Body of pancreas (tissue), 4 donors: ENCODE data around the gene SLAMF9.

Experiments used
- POLR2A ChIP-seq, 3 donors: fragments of 450-650 bp; IDR thresholded peaks; one replicate each; pipeline ENCODE4 v1.6.1; 2016; ENCODE audit warnings: antibody characterized with exemption in 3 of 3, mild to moderate bottlenecking in 2 of 3
- TF ChIP-seq, protein P1 (sequence below), 7 experiments: fragments of 450-650 bp in 4 of 7; fragments of 200-600 bp in 3 of 7; sonication (generic) in 3 of 7; IDR thresholded peaks; one replicate each; pipeline ENCODE4 v1.5.1; 2016 to 2019; ENCODE audit warnings: antibody characterized with exemption in 7 of 7

DNA sequence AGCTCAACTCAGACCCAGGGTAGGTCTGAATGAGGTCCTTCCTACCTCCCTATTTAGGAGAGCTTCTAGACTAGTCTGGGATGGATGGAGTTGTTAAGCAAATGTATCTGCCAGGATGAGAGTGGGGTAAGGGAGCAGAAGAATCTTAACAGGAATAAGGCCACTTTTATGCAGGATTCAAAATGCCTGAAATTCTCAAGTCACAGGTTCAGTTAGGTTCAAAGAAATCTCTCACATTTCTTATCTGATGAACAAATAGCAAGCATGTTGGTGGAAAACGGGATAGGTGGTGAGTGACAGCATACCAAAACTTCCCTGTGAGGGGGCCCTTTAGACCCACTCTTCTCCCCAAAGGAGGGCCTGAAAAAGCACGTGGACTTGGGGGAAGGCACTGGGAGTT is 3.0 kb downstream of the SLAMF9 start:
- TF ChIP-seq, protein P1, sequence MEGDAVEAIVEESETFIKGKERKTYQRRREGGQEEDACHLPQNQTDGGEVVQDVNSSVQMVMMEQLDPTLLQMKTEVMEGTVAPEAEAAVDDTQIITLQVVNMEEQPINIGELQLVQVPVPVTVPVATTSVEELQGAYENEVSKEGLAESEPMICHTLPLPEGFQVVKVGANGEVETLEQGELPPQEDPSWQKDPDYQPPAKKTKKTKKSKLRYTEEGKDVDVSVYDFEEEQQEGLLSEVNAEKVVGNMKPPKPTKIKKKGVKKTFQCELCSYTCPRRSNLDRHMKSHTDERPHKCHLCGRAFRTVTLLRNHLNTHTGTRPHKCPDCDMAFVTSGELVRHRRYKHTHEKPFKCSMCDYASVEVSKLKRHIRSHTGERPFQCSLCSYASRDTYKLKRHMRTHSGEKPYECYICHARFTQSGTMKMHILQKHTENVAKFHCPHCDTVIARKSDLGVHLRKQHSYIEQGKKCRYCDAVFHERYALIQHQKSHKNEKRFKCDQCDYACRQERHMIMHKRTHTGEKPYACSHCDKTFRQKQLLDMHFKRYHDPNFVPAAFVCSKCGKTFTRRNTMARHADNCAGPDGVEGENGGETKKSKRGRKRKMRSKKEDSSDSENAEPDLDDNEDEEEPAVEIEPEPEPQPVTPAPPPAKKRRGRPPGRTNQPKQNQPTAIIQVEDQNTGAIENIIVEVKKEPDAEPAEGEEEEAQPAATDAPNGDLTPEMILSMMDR (IDR thresholded peaks at IDR 0.05), result no peak
- no peak for TF ChIP-seq POLR2A (IDR thresholded peaks at IDR 0.05)
